Right renal pelvis (tissue), 4 donors: ENCODE data around the gene AJM1. TPM values are rescaled to one million over a fixed set of nuclear protein-coding genes. Genes with fewer than 3 reads are reported as not detected.

Source experiments
- polyA plus RNA-seq, 4 donors: library from polyadenylated mRNA; unstranded; fragments of 120-200 nt; gene quantifications; one replicate each; pipeline ENCODE4 v1.2.1, GENCODE V29; 2013; ENCODE audit not compliant: insufficient read length in 4 of 4

AJM1 gene
- polyA plus RNA-seq, 4 donors: 0.67 to 1.7 (median 0.96) TPM

Other genes starting within 250 kb of the AJM1 start
- gene EGFL7, start 179.6 kb upstream of the AJM1 start, polyA plus RNA-seq: 10 to 100 TPM; 52.6 to 97.9 (median 59.2) TPM
- gene AGPAT2, start 155.0 kb upstream of the AJM1 start, polyA plus RNA-seq: 10 to 100 TPM; 42.2 to 61.6 (median 43.2) TPM
- 10 to 100 TPM; 31.0 to 47.3 (median 34.3) TPM for gene DIPK1B, start 129.9 kb upstream of the AJM1 start, polyA plus RNA-seq
- gene LCN10, start 99.5 kb upstream of the AJM1 start, polyA plus RNA-seq: 1 to 10 TPM in 3 of 4 donors, under 1 TPM in 1; 0.56 to 1.5 (median 1.2) TPM
- under 1 TPM in 1 of 4 donors, not detected in 3; 0.34 TPM for gene LCN6, start 94.0 kb upstream of the AJM1 start, polyA plus RNA-seq
- under 1 TPM; 0.17 to 0.30 (median 0.25) TPM for gene LCN8, start 84.2 kb upstream of the AJM1 start, polyA plus RNA-seq
- under 1 TPM in 2 of 4 donors, not detected in 2; 0.06 to 0.08 TPM for gene LCN15, start 78.0 kb upstream of the AJM1 start, polyA plus RNA-seq
- gene TMEM141, start 51.1 kb upstream of the AJM1 start, polyA plus RNA-seq: 10 to 100 TPM; 69.6 to 89.4 (median 73.2) TPM
- gene CCDC183, start 46.1 kb upstream of the AJM1 start, polyA plus RNA-seq: 1 to 10 TPM; 4.8 to 6.2 (median 5.2) TPM
- gene RABL6, start 34.5 kb upstream of the AJM1 start, polyA plus RNA-seq: 10 to 100 TPM; 56.6 to 76.5 (median 64.3) TPM
- 100 to 1,000 TPM in 1 of 4 donors, 10 to 100 TPM in 3; 79.2 to 145 (median 81.4) TPM for gene PHPT1, start 6.9 kb downstream of the AJM1 start, polyA plus RNA-seq
- 10 to 100 TPM in 1 of 4 donors, 1 to 10 TPM in 3; 6.0 to 10.6 (median 6.9) TPM for gene MAMDC4, start 9.9 kb downstream of the AJM1 start, polyA plus RNA-seq
- gene EDF1, start 23.8 kb downstream of the AJM1 start, polyA plus RNA-seq: 100 to 1,000 TPM; 317 to 400 (median 357) TPM
- 10 to 100 TPM; 11.3 to 16.8 (median 12.4) TPM for gene TRAF2, start 44.0 kb downstream of the AJM1 start, polyA plus RNA-seq
- 10 to 100 TPM; 38.7 to 67.9 (median 43.5) TPM for gene FBXW5, start 102.3 kb downstream of the AJM1 start, polyA plus RNA-seq
- gene C8G, start 102.8 kb downstream of the AJM1 start, polyA plus RNA-seq: 1 to 10 TPM in 2 of 4 donors, under 1 TPM in 2; 0.36 to 1.1 (median 0.90) TPM
- 10 to 100 TPM; 21.8 to 36.8 (median 29.4) TPM for gene LCN12, start 109.8 kb downstream of the AJM1 start, polyA plus RNA-seq
- gene PTGDS, start 135.0 kb downstream of the AJM1 start, polyA plus RNA-seq: 100 to 1,000 TPM in 1 of 4 donors, 10 to 100 TPM in 3; 27.8 to 104 (median 33.5) TPM
- under 1 TPM; 0.08 to 0.35 (median 0.19) TPM for gene LCNL1, start 140.5 kb downstream of the AJM1 start, polyA plus RNA-seq
- gene PAXX, start 149.9 kb downstream of the AJM1 start, polyA plus RNA-seq: 10 to 100 TPM; 26.9 to 46.1 (median 31.5) TPM
- gene CLIC3, start 154.1 kb downstream of the AJM1 start, polyA plus RNA-seq: 1 to 10 TPM in 1 of 4 donors, under 1 TPM in 3; 0.28 to 1.2 (median 0.50) TPM
- 10 to 100 TPM; 33.3 to 57.9 (median 40.2) TPM for gene ABCA2, start 185.8 kb downstream of the AJM1 start, polyA plus RNA-seq
- gene FUT7, start 189.6 kb downstream of the AJM1 start, polyA plus RNA-seq: under 1 TPM in 2 of 4 donors, not detected in 2; 0.04 to 0.11 TPM
- 10 to 100 TPM; 22.8 to 47.1 (median 26.5) TPM for gene NPDC1, start 203.7 kb downstream of the AJM1 start, polyA plus RNA-seq
- 1 to 10 TPM; 3.4 to 7.4 (median 4.2) TPM for gene ENTPD2, start 211.6 kb downstream of the AJM1 start, polyA plus RNA-seq
- 1 to 10 TPM; 5.4 to 9.5 (median 6.0) TPM for gene SAPCD2, start 228.1 kb downstream of the AJM1 start, polyA plus RNA-seq
- 1 to 10 TPM; 4.6 to 6.6 (median 5.6) TPM for gene UAP1L1, start 235.0 kb downstream of the AJM1 start, polyA plus RNA-seq
- 10 to 100 TPM; 46.4 to 62.2 (median 53.4) TPM for gene MAN1B1, start 244.5 kb downstream of the AJM1 start, polyA plus RNA-seq